HepG2 (cell line): Measurements from ENCODE around the gene CORO1C. TPM values are rescaled to one million over a fixed set of nuclear protein-coding genes. Genes with fewer than 3 reads are reported as not detected.

ENCODE experiments used
- ATAC-seq: fragments of 200-7000 bp; cut with Tn5 transposase; 3 replicates; pipeline ENCODE4 v1.9.1; 2020; ENCODE audit warnings: mild to moderate bottlenecking, moderate library complexity
- BruUV-seq: library from RNA; stranded (reverse); fragments of 400-500 nt; replicated peaks from 2 replicates; lab custom pipeline; 2021; lab: Mats Ljungman, UMichigan
- CTCF ChIA-PET: fragments of 300-600 bp; formaldehyde crosslinking; extraction: SDS; loops from one replicate; lab custom pipeline; 2021; ENCODE audit warnings: low total read pairs, inconsistent platforms, low intra/inter-chr PET ratio; lab: Yijun Ruan, JAX
- POLR2A ChIA-PET: fragments of 350-600 bp; sonication (Branson Sonifier 250); formaldehyde crosslinking; loops from one replicate; lab custom pipeline; 2020; ENCODE audit warnings: antibody characterized with exemption, inconsistent platforms; lab: Yijun Ruan, JAX
- DNase-seq: peaks from one replicate; pipeline ENCODE4 v3.0.0-alpha.2; 2015; ENCODE audit warnings: low spot score
- FAIRE-seq: peaks from 3 replicates; lab custom pipeline; 2011; peaks lifted over from hg19 to GRCh38; lab: Jason Lieb, UNC
- H2AFZ ChIP-seq: one replicate; pipeline ENCODE4 v1.6.1; 2011; ENCODE audit warnings: low read length, inconsistent platforms
- H3K27ac ChIP-seq: fragments of 300-600 bp; 3 replicates; pipeline ENCODE4 v1.8.0; 2011; ENCODE audit warnings: mixed run types, mild to moderate bottlenecking, mixed read lengths, low read length, inconsistent platforms; ENCODE audit not compliant: insufficient read depth; ENCODE audit errors: extremely low read length
- H3K27me3 ChIP-seq, 2 experiments: fragments of 200-600 bp in 1 of 2; 2 replicates in 1 of 2; 3 replicates in 1 of 2; pipeline versions ENCODE4 v1.6.0 to v1.8.0; 2011; ENCODE audit warnings: low read length in 2 of 2, mild to moderate bottlenecking in 2 of 2, moderate library complexity in 2 of 2, inconsistent platforms in 1 of 2; ENCODE audit not compliant: insufficient read depth in 2 of 2, control insufficient read depth in 1 of 2
- H3K36me3 ChIP-seq, 2 experiments: fragments of 200-600 bp in 1 of 2; replicated peaks in 1 of 2; 2 replicates in 1 of 2; 3 replicates in 1 of 2; pipeline versions ENCODE4 v1.5.1 to v1.8.0; 2011; ENCODE audit warnings: low read length in 2 of 2, inconsistent platforms in 1 of 2; ENCODE audit not compliant: insufficient read depth in 2 of 2, control insufficient read depth in 1 of 2
- H3K4me1 ChIP-seq: 2 replicates; pipeline ENCODE4 v1.5.1; 2012; ENCODE audit warnings: low read length, inconsistent platforms; ENCODE audit not compliant: insufficient read depth
- H3K4me2 ChIP-seq: 2 replicates; pipeline ENCODE4 v1.6.0; 2011; ENCODE audit warnings: low read depth, low read length, inconsistent platforms
- H3K4me3 ChIP-seq, 3 experiments: fragments of 200-600 bp in 1 of 3; sonication (generic), shearing (Covaris generic) in 1 of 3; replicated peaks in 1 of 3; 2 replicates each; pipeline ENCODE4 v1.5.1; 2011 to 2016; ENCODE audit warnings: low read length in 3 of 3, inconsistent platforms in 2 of 3, low read depth in 2 of 3, mild to moderate bottlenecking in 2 of 3, control low read depth in 1 of 3, mixed read lengths in 1 of 3; ENCODE audit not compliant: insufficient read depth in 1 of 3
- H3K79me2 ChIP-seq: one replicate; pipeline ENCODE4 v1.6.1; 2011; ENCODE audit warnings: low read length, inconsistent platforms; ENCODE audit not compliant: insufficient read depth
- H3K9ac ChIP-seq: 2 replicates; pipeline ENCODE4 v1.6.0; 2011; ENCODE audit warnings: mild to moderate bottlenecking, low read depth, low read length, inconsistent platforms; ENCODE audit not compliant: insufficient read depth
- H3K9me3 ChIP-seq: 2 replicates; pipeline ENCODE4 v1.5.1; 2012; ENCODE audit warnings: mild to moderate bottlenecking, low read length
- H4K20me1 ChIP-seq: 2 replicates; pipeline ENCODE4 v1.6.0; 2011; ENCODE audit warnings: inconsistent platforms, mild to moderate bottlenecking, low read length, moderate library complexity; ENCODE audit not compliant: insufficient read depth
- ADNP ChIP-seq: sonication (generic); formaldehyde crosslinking; IDR thresholded peaks from 2 replicates; pipeline ENCODE4 v1.4.0; 2020; ENCODE audit warnings: missing genetic modification reagents
- BRD4 ChIP-seq: sonication (generic); formaldehyde crosslinking; IDR thresholded peaks from 2 replicates; pipeline ENCODE4 v1.4.0; 2020; ENCODE audit warnings: missing genetic modification reagents
- MAFF ChIP-seq: IDR thresholded peaks from 2 replicates; pipeline ENCODE4 v1.6.1; 2011; ENCODE audit warnings: low read depth, low read length, improper control_type of control experiment
- MAFK ChIP-seq, 2 experiments: IDR thresholded peaks in 1 of 2; conservative IDR thresholded peaks in 1 of 2; 2 replicates each; pipeline ENCODE4 v1.6.1; 2011; ENCODE audit warnings: improper control_type of control experiment in 2 of 2, low read length in 2 of 2
- NFE2L2 ChIP-seq: fragments of 150-350 bp; IDR thresholded peaks from 2 replicates; pipeline ENCODE4 v1.6.1; 2014; ENCODE audit warnings: low read length
- SOX5 ChIP-seq: IDR thresholded peaks from 2 replicates; pipeline ENCODE4 v1.6.1; 2016; ENCODE audit warnings: borderline replicate concordance
- STAG1 ChIP-seq: sonication (generic); formaldehyde crosslinking; IDR thresholded peaks from 2 replicates; pipeline ENCODE4 v1.4.0; 2020; ENCODE audit warnings: missing genetic modification reagents
- ZBTB38 ChIP-seq: sonication (generic); formaldehyde crosslinking; IDR thresholded peaks from 2 replicates; pipeline ENCODE4 v1.5.1; 2020; ENCODE audit warnings: mild to moderate bottlenecking, missing genetic modification reagents
- ZNF570 ChIP-seq: sonication (generic); formaldehyde crosslinking; IDR thresholded peaks from 2 replicates; pipeline ENCODE4 v1.4.0; 2020; ENCODE audit warnings: mild to moderate bottlenecking, missing genetic modification reagents, borderline replicate concordance
- ZNF75D ChIP-seq: sonication (generic); formaldehyde crosslinking; IDR thresholded peaks from 2 replicates; pipeline ENCODE4 v1.8.1; 2023; ENCODE audit warnings: missing genetic modification reagents, mild to moderate bottlenecking, borderline replicate concordance
- WGBS: methylation state at CpG from one replicate; pipeline ENCODE4 v1.1.6; 2017; ENCODE audit warnings: low lambda C conversion rate; 5-methylcytosine and 5-hydroxymethylcytosine counted together
- in situ Hi-C: cut with HindIII; loops from 2 replicates; pipeline ENCODE4 v1.10.0; 2017; ENCODE audit warnings: low pct_unique_long_range_greater_than_20kb; ENCODE audit not compliant: extremely low pct_ligation_motif_present
- intact Hi-C: fragments of 100-400 bp; cut with micrococcal nuclease; formaldehyde crosslinking; loops from one replicate; pipeline ENCODE4 v1.10.0; 2022; ENCODE audit not compliant: unreplicated experiment
- polyA plus RNA-seq, 8 experiments: library from polyadenylated mRNA; depleted of rRNA in 3 of 8; stranded (reverse) in 7 of 8; unstranded in 1 of 8; fragments of >200 nt; fragmentation: Illumina TruSeq in 4 of 8; extraction: Trizol in 4 of 8; gene quantifications; 2 replicates each; pipeline versions ENCODE4 v1.2.1 to v1.2.3, GENCODE V29; 2011 to 2016; ENCODE audit warnings: low read depth in 4 of 8, missing spikeins in 1 of 8, mixed read lengths in 1 of 8; ENCODE audit not compliant: insufficient read depth in 1 of 8
- total RNA-seq, 5 experiments: library from RNA; depleted of rRNA; stranded (reverse); fragments of >200 nt; fragmentation: Illumina TruSeq; extraction: Trizol; gene quantifications; 2 replicates each; pipeline ENCODE4 v1.2.3, GENCODE V29; 2016; ENCODE audit warnings: low read depth in 1 of 5
- TF ChIP-seq, protein P1 (sequence below): sonication (generic); formaldehyde crosslinking; IDR thresholded peaks from 2 replicates; pipeline ENCODE4 v1.9.0; 2021; ENCODE audit warnings: missing genetic modification reagents, mild to moderate bottlenecking, borderline replicate concordance
- TF ChIP-seq, protein P2 (sequence below): sonication (generic); formaldehyde crosslinking; IDR thresholded peaks from 2 replicates; pipeline ENCODE4 v1.4.0; 2020; ENCODE audit warnings: mild to moderate bottlenecking, missing genetic modification reagents
- TF ChIP-seq, protein P3 (sequence below): sonication (generic); formaldehyde crosslinking; IDR thresholded peaks from 2 replicates; pipeline ENCODE4 v1.4.0; 2020; ENCODE audit warnings: missing genetic modification reagents

CORO1C gene
- total and polyA plus RNA-seq, 2 of the 13 experiments (the other 11 are each of a cell fraction or from before 2014, with no cell fraction given): 73.7 to 131 TPM

DNA sequence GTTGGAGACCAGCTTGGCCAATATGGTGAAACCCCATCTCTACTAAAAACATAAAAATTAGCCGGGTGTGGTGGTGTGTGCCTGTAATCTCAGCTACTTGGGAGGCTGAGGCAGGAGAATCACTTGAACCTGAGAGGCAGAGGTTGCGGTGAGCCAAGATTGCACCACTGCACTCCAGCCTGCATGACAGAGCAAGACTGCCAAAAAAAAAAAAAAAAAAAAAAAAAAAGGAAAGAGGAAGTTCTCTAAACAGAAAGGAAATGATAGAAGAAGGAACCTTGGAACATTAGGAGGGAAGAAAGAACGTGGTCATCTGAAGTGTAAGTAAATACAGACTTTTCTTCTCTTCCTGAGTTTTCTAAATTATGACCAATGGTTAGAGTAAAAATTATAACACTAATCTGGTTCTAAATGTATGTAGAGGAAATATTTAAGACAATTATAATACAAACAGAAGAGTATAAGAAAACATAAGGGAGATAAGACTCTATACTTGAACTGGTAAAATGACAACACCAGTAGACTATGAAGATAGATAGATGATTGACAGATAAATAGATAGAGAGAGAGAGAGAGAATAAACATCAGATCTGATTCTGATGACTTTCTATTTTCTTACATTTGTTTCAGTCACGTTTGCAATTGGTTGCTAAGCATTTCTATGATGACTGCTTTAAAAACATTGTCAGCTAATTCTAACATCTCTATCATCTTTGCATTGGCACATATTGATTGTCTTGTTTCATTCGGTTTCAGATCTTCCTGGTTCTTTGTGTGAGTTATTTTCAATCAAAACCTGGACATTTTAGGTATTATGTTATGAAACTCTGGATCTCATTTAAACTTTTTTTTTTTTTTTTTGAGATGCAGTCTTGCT, 12.9 kb upstream of the CORO1C start:
- Histone ChIP-seq H3K36me3 (no peaks in the 10 kb centered on the region), H3K9me3 (no peaks in the 10 kb centered on the region), H3K4me3 (no peak overlapping the region), H4K20me1 (no peaks in the 10 kb centered on the region), H3K9ac (no peak overlapping the region), H3K27me3 (no peaks in the 10 kb centered on the region), H3K4me2 (no peak overlapping the region), H2AFZ (no peak overlapping the region), H3K27ac (no peak overlapping the region), H3K4me1 (peaks cover 7% of the 10 kb centered on the region), H3K79me2 (no peaks in the 10 kb centered on the region)
- BruUV-seq: no TSS peak
- ATAC-seq (no peak), FAIRE-seq (no peak), DNase-seq (no peak)
- ChIA-PET CTCF (no interaction called here), POLR2A (no interaction called here)
- TF ChIP-seq NFE2L2: no peak
- TF ChIP-seq, protein P1, sequence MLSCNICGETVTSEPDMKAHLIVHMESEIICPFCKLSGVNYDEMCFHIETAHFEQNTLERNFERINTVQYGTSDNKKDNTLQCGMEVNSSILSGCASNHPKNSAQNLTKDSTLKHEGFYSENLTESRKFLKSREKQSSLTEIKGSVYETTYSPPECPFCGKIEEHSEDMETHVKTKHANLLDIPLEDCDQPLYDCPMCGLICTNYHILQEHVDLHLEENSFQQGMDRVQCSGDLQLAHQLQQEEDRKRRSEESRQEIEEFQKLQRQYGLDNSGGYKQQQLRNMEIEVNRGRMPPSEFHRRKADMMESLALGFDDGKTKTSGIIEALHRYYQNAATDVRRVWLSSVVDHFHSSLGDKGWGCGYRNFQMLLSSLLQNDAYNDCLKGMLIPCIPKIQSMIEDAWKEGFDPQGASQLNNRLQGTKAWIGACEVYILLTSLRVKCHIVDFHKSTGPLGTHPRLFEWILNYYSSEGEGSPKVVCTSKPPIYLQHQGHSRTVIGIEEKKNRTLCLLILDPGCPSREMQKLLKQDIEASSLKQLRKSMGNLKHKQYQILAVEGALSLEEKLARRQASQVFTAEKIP (CRISPR knock-in tag): no peak
- TF ChIP-seq STAG1: no peak
- no peak for TF ChIP-seq ZNF75D (CRISPR knock-in tag)
- TF ChIP-seq MAFF: 0 out of 2 replicates have a peak, but pooled peaks have one; percentile 25
- no peak for TF ChIP-seq ADNP (CRISPR knock-in tag)
- TF ChIP-seq, protein P2, sequence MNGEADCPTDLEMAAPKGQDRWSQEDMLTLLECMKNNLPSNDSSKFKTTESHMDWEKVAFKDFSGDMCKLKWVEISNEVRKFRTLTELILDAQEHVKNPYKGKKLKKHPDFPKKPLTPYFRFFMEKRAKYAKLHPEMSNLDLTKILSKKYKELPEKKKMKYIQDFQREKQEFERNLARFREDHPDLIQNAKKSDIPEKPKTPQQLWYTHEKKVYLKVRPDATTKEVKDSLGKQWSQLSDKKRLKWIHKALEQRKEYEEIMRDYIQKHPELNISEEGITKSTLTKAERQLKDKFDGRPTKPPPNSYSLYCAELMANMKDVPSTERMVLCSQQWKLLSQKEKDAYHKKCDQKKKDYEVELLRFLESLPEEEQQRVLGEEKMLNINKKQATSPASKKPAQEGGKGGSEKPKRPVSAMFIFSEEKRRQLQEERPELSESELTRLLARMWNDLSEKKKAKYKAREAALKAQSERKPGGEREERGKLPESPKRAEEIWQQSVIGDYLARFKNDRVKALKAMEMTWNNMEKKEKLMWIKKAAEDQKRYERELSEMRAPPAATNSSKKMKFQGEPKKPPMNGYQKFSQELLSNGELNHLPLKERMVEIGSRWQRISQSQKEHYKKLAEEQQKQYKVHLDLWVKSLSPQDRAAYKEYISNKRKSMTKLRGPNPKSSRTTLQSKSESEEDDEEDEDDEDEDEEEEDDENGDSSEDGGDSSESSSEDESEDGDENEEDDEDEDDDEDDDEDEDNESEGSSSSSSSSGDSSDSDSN (CRISPR knock-in tag): no peak
- TF ChIP-seq ZNF570 (CRISPR knock-in tag): no peak
- TF ChIP-seq MAFK (conservative IDR thresholded peaks at IDR 0.05 in 1 of 2, IDR thresholded peaks at IDR 0.05 in 1 of 2; ENCODE audit: low read length in 2 of 2): peak in 1 of 2 experiments; percentile 31; a peak in 2 of 4 replicates
- no peak for TF ChIP-seq ZBTB38
- TF ChIP-seq BRD4 (CRISPR knock-in tag): no peak
- TF ChIP-seq SOX5 (CRISPR knock-in tag): no peak
- TF ChIP-seq, protein P3, sequence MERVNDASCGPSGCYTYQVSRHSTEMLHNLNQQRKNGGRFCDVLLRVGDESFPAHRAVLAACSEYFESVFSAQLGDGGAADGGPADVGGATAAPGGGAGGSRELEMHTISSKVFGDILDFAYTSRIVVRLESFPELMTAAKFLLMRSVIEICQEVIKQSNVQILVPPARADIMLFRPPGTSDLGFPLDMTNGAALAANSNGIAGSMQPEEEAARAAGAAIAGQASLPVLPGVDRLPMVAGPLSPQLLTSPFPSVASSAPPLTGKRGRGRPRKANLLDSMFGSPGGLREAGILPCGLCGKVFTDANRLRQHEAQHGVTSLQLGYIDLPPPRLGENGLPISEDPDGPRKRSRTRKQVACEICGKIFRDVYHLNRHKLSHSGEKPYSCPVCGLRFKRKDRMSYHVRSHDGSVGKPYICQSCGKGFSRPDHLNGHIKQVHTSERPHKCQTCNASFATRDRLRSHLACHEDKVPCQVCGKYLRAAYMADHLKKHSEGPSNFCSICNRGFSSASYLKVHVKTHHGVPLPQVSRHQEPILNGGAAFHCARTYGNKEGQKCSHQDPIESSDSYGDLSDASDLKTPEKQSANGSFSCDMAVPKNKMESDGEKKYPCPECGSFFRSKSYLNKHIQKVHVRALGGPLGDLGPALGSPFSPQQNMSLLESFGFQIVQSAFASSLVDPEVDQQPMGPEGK (CRISPR knock-in tag): no peak
- WGBS: 39% methylated on average over 5 of the region's 5 CpGs
- in situ Hi-C loops: no loop called here
- intact Hi-C loops: no loop called here
